ENCODE results near the gene CLCA2. TPM values are rescaled to one million over a fixed set of nuclear protein-coding genes. Genes with fewer than 3 reads are reported as not detected.

The CLCA2 gene
- total and polyA plus RNA-seq, 4 experiments from 2014 or later = not detected

DNA sequence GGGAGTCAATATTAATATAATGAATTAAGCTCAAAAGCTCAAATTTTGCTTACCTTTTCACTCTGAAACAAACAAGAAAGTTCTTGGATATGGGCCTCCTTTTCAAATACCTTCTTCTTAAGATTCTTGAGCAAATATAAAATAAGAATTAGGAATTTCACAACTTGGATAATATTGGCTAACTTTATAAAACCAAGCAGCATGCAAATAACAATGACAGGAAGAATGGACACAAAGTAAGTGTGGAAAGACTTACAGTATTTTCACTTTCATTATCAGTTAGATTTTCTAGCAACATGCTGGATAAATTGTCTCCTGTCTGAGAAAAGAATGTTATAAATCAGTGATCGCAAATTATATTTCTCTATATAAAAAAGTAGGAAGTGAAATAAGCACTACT, 41.1 kb upstream of the CLCA2 start:
- ChIA-PET POLR2A (ENCODE audit: partially characterized antibody) (interaction anchor here (1.2 to 6.5 kb wide), 3 partner anchors 10 to 322 kb away, joined by 4 to 54 read pairs (median 6); partner anchors contain the start of genes ODF2L and SH3GLB1), CTCF (ENCODE audit: partially characterized antibody) (interaction anchor here (0.6 to 7.2 kb wide), 7 partner anchors 8 to 359 kb away, joined by 3 to 117 read pairs (median 4); partner anchors contain the start of gene SH3GLB1)
- H3K9me3 Mint-ChIP-seq = peaks cover 0 to 2% (median 0%) of the 10 kb centered on the region in 8 donors
- Histone ChIP-seq H3K4me1 (ENCODE audit: insufficient read depth, low read length) (peaks cover 27% of the 10 kb centered on the region), H3K36me3 (ENCODE audit: insufficient read depth, low read length) (no peaks in the 10 kb centered on the region), H3K27me3 (ENCODE audit: insufficient read depth, low read length) (no peaks in the 10 kb centered on the region), H3K27ac (ENCODE audit: low read depth, low read length) (peak overlapping the region; percentile 18), H3K9me3 (ENCODE audit: control insufficient read depth in 1 of 2, low read length in 2 of 2) (no peaks in the 10 kb centered on the region), H3K4me3 (ENCODE audit: low read length in 2 of 2) (no peak overlapping the region)
- H3K27ac Mint-ChIP-seq = peak overlapping the region in 5 of 7 donors; percentile 18 to 77 (median 59)
- intact Hi-C loops (cut with micrococcal nuclease) = loop anchor here (5.0 kb wide), 1 partner anchor 699 kb away; no protein-coding TSS in a partner anchor
- H3K4me3 Mint-ChIP-seq = peak overlapping the region in 7 of 8 donors; percentile 62 to 87 (median 69)
- peaks cover 13 to 17% of the 10 kb centered on the region in 2 donors for H3K36me3 Mint-ChIP-seq
- peaks cover 8 to 35% (median 13%) of the 10 kb centered on the region in 4 donors for H3K4me1 Mint-ChIP-seq
- H3K27me3 Mint-ChIP-seq = no peaks in the 10 kb centered on the region
- no peak for DNase-seq

DNA sequence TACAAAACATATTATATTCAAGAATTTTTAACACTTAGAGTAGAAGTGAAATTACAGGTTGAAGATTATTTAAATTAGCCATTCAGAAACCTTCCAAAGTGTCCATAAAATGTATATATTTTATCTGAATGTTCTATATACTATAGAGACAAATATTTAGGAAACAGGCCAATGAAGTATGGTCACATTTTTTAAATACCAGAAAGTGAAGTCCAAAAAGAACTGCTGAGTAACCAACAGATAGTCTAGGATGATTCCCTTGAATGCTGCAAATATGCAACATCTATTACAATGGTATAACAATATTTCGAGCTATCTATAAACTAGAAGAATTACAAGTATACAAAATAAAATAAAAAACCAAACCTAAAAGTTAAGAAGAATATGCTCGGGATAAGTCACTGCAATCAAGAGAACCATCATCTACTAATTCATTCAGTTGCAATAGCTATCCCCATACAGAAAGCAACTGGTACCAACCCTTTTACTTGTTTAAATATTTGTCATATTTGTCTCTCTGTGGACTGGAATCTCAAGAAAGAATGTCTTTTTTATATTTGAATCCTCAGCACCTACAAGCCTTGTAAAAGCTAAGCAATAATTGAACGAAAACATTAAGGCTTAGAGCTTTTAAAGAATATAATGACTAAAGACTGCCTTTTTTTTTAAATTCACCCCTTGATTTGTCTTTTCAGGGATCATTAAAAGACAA, 35.9 kb upstream of the CLCA2 start:
- no peaks in the 10 kb centered on the region for H3K27me3 ChIP-seq (ENCODE audit: insufficient read depth, low read length)
- no peak for DNase-seq
- no peaks in the 10 kb centered on the region for H3K36me3 ChIP-seq (ENCODE audit: insufficient read depth, low read length)
- CTCF ChIA-PET (ENCODE audit: partially characterized antibody) = interaction anchor here (1.4 to 7.2 kb wide), 4 partner anchors 86 to 316 kb away, joined by 4 to 117 read pairs (median 6); partner anchors contain the start of gene SH3GLB1
- H3K4me1 ChIP-seq (ENCODE audit: insufficient read depth, low read length) = peaks cover 63% of the 10 kb centered on the region
- Mint-ChIP-seq H3K4me1 (peaks cover 39 to 63% (median 40%) of the 10 kb centered on the region in 4 donors), H3K9me3 (no peaks in the 10 kb centered on the region), H3K4me3 (peak overlapping the region in 3 of 8 donors; percentile 20 to 22 (median 21)), H3K27ac (peak overlapping the region in 5 of 7 donors; percentile 8 to 93 (median 72)), H3K27me3 (no peaks in the 10 kb centered on the region), H3K36me3 (peaks cover 4 to 11% of the 10 kb centered on the region in 2 donors)
- POLR2A ChIA-PET (ENCODE audit: partially characterized antibody) = interaction anchor here (1.0 to 6.5 kb wide), 3 partner anchors 8 to 316 kb away, joined by 3 to 54 read pairs (median 4); partner anchors contain the start of genes ODF2L and SH3GLB1
- H3K27ac ChIP-seq (ENCODE audit: low read depth, low read length) = peak overlapping the region; percentile 39
- intact Hi-C loops (cut with micrococcal nuclease) = loop anchor here (1.0 kb wide), 1 partner anchor 8 kb away; the partner anchor contains the start of gene ODF2L
- no peak overlapping the region for H3K4me3 ChIP-seq (ENCODE audit: low read length in 2 of 2)
- no peaks in the 10 kb centered on the region for H3K9me3 ChIP-seq (ENCODE audit: control insufficient read depth in 1 of 2, low read length in 2 of 2)

DNA sequence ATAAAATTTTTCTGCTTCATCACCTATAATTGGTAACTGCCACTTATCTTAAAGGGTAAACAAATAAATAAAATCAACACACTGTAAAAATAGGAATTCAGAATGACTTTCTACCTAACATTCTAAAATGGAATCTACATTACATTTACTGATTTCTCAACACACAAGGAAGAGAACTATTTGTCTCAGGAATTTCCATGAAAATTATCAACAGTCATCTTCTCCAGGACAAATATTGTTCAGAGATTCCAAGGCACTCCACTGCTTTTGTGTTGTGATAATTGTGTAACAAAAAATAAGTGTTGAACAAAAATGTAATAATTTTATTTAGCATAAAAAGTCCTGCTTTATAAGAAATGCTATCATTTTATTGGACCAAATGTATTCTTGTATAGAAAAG, 35.2 kb upstream of the CLCA2 start:
- Mint-ChIP-seq H3K9me3 (no peaks in the 10 kb centered on the region), H3K4me1 (peaks cover 44 to 63% (median 47%) of the 10 kb centered on the region in 4 donors), H3K36me3 (peaks cover 4 to 11% of the 10 kb centered on the region in 2 donors), H3K27ac (peak overlapping the region; percentile 82 to 98 (median 93)), H3K27me3 (no peaks in the 10 kb centered on the region), H3K4me3 (peak overlapping the region in 5 of 8 donors; percentile 72 to 88 (median 87))
- no peaks in the 10 kb centered on the region for H3K9me3 ChIP-seq (ENCODE audit: control insufficient read depth in 1 of 2, low read length in 2 of 2)
- H3K4me3 ChIP-seq (ENCODE audit: low read length in 2 of 2) = peak overlapping the region in 1 of 2 donors; percentile 12
- ChIA-PET CTCF (ENCODE audit: partially characterized antibody) (interaction anchor here (1.0 to 7.2 kb wide), 4 partner anchors 85 to 315 kb away, joined by 3 to 117 read pairs (median 6); partner anchors contain the start of gene SH3GLB1), POLR2A (ENCODE audit: partially characterized antibody) (interaction anchor here (2.5 to 6.5 kb wide), 2 partner anchors 7 to 316 kb away, joined by 18 to 54 read pairs; partner anchors contain the start of genes ODF2L and SH3GLB1)
- H3K36me3 ChIP-seq (ENCODE audit: insufficient read depth, low read length) = no peaks in the 10 kb centered on the region
- DNase-seq = no peak
- intact Hi-C loops (cut with micrococcal nuclease) = loop anchor here (1.0 kb wide), 2 partner anchors 8 kb away; partner anchors contain the start of gene ODF2L
- peaks cover 63% of the 10 kb centered on the region for H3K4me1 ChIP-seq (ENCODE audit: insufficient read depth, low read length)
- H3K27ac ChIP-seq (ENCODE audit: low read depth, low read length) = peak overlapping the region; percentile 39
- H3K27me3 ChIP-seq (ENCODE audit: insufficient read depth, low read length) = no peaks in the 10 kb centered on the region

DNA sequence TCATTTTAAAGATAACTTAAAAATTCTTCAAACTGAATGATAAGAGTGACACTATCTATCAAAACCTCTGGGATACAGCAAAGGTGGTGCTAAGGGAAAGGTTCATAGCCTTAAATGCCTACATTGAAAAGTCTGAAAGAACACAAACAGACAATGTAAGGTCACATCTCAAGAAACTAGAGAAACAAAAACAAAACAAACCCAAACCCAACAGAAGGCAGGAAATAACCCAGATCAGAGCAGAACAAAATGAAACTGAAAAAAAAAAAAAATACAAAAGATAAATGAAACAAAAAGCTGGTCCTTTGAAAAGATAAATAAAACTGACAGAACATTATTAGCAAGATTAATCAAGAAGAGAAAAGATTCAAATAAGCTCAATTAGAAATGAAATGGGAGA, 34.7 kb upstream of the CLCA2 start:
- peaks cover 4 to 11% of the 10 kb centered on the region in 2 donors for H3K36me3 Mint-ChIP-seq
- CTCF ChIA-PET (ENCODE audit: partially characterized antibody) = interaction anchor here (0.8 to 2.8 kb wide), 6 partner anchors 10 to 315 kb away, joined by 3 to 32 read pairs (median 10); partner anchors contain the start of gene SH3GLB1
- H3K4me1 ChIP-seq (ENCODE audit: insufficient read depth, low read length) = peaks cover 67% of the 10 kb centered on the region

DNA sequence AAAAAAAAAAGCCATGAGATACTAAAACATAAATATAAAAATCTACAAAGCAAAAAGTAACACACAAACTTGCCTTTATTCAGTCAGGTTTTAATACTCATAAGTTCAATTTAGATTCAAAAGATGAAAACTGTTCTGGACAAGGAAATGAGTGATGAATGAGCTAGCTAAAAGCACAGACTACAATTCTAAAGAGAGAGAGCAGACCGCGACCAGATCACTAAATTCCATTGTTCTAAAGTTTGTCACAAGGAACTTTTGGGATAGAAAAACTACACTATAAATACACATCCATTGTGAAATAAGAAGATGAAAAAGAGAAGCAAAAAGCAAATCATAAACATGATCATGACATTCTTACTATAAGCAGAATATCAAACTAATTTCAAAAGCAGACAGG, 29.6 kb upstream of the CLCA2 start:
- intact Hi-C loops (cut with micrococcal nuclease) = loop anchor here (10.0 kb wide), 1 partner anchor 1710 kb away; no protein-coding TSS in a partner anchor
- Mint-ChIP-seq H3K4me3 (peak overlapping the region; percentile 63 to 99 (median 98)), H3K36me3 (peaks cover 4 to 17% of the 10 kb centered on the region in 2 donors), H3K4me1 (peaks cover 56 to 83% (median 65%) of the 10 kb centered on the region in 4 donors), H3K9me3 (no peaks in the 10 kb centered on the region), H3K27me3 (no peaks in the 10 kb centered on the region), H3K27ac (peak overlapping the region; percentile 36 to 100 (median 81))
- Histone ChIP-seq H3K27me3 (ENCODE audit: insufficient read depth, low read length) (no peaks in the 10 kb centered on the region), H3K36me3 (ENCODE audit: insufficient read depth, low read length) (no peaks in the 10 kb centered on the region), H3K4me3 (ENCODE audit: low read length in 2 of 2) (no peak overlapping the region), H3K9me3 (ENCODE audit: control insufficient read depth in 1 of 2, low read length in 2 of 2) (no peaks in the 10 kb centered on the region), H3K4me1 (ENCODE audit: insufficient read depth, low read length) (peaks cover 71% of the 10 kb centered on the region), H3K27ac (ENCODE audit: low read depth, low read length) (no peak overlapping the region)
- ChIA-PET CTCF (ENCODE audit: partially characterized antibody) (interaction anchor here (0.6 to 1.8 kb wide), 6 partner anchors 10 to 1493 kb away, joined by 3 to 7 read pairs (median 4); partner anchors contain the start of gene SH3GLB1), POLR2A (ENCODE audit: partially characterized antibody) (interaction anchor here (3.6 to 4.0 kb wide), 2 partner anchors 9 to 310 kb away, joined by 54 read pairs; partner anchors contain the start of gene SH3GLB1)
- DNase-seq = peak in 1 of 5 donors; percentile 1

More for the DNA sequence above, 34.7 kb upstream of the CLCA2 start:
- intact Hi-C loops (cut with micrococcal nuclease) = loop anchor here (1.0 kb wide), 1 partner anchor 9 kb away; no protein-coding TSS in a partner anchor
- no peaks in the 10 kb centered on the region for H3K9me3 ChIP-seq (ENCODE audit: control insufficient read depth in 1 of 2, low read length in 2 of 2)
- peak overlapping the region; percentile 9 to 12 for H3K4me3 ChIP-seq (ENCODE audit: low read length in 2 of 2)
- peak overlapping the region; percentile 39 for H3K27ac ChIP-seq (ENCODE audit: low read depth, low read length)
- no peaks in the 10 kb centered on the region for H3K36me3 ChIP-seq (ENCODE audit: insufficient read depth, low read length)
- Mint-ChIP-seq H3K4me1 (peaks cover 45 to 68% (median 50%) of the 10 kb centered on the region in 4 donors), H3K27me3 (no peaks in the 10 kb centered on the region), H3K27ac (peak overlapping the region; percentile 82 to 98 (median 93)), H3K9me3 (no peaks in the 10 kb centered on the region), H3K4me3 (peak overlapping the region; percentile 59 to 88 (median 83))
- DNase-seq = peak in 4 of 5 donors; percentile 51 to 66 (median 55)
- H3K27me3 ChIP-seq (ENCODE audit: insufficient read depth, low read length) = no peaks in the 10 kb centered on the region
- POLR2A ChIA-PET (ENCODE audit: partially characterized antibody) = interaction anchor here (0.8 to 2.5 kb wide), 3 partner anchors 316 to 526 kb away, joined by 3 to 18 read pairs (median 10); partner anchors contain the start of genes HS2ST1, SELENOF and SH3GLB1

DNA sequence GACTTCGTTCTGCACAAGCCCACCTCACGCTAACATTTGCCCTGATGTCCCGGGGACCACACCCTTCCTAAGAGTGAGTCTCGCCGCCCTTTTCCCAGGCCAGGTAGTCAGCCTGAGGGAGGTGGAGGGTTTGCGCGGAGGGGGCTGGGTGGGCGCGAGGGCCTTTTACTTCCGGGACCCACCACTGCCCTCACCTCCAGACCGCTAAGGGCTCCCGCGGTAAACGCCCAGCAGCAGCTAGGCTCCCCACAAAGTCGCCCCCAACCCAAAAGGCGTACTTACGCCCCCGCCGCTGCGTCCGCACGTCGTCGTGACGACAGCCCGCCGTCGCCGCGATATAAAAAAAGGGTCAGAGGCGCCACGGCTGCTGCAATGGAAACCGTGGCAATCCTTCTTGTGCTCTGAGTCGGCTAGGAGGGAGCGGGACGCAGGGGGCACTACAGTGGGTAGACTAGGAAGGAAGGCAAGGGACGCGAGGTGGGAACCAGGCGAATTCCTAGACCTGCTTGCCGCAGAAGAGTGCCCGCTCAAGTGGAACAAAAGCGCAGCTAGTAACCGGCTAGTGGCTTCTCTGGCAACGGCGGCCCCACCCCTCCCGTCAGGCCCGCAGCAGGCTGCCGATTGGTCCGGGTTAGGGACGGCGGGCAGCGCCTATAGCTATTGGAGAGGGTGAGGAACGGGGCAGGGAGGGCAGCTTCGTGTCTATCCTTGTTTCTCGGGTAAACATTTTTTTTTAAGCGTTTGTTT, 28.0 kb upstream of the CLCA2 start, which contains the start of gene ODF2L:
ODF2L (minus strand) TSS at position 573 of the 747 bp plus-strand sequence. CDS start 9,296 bp downstream, outside the sequence.
- Histone ChIP-seq H3K4me1 (ENCODE audit: insufficient read depth, low read length) (peaks cover 56% of the 10 kb centered on the region), H3K27me3 (ENCODE audit: insufficient read depth, low read length) (no peaks in the 10 kb centered on the region), H3K27ac (ENCODE audit: low read depth, low read length) (peak within 1 kb of the TSS; percentile 92), H3K9me3 (ENCODE audit: control insufficient read depth in 1 of 2, low read length in 2 of 2) (no peaks in the 10 kb centered on the region), H3K4me3 (ENCODE audit: low read length in 2 of 2) (peak within 1 kb of the TSS; percentile 77 to 87), H3K36me3 (ENCODE audit: insufficient read depth, low read length) (no peaks in the 10 kb centered on the region)
- peaks cover 4 to 12% of the 10 kb centered on the region in 2 donors for H3K36me3 Mint-ChIP-seq
- peak within 1 kb of the TSS; percentile 94 to 99 (median 98) for H3K4me3 Mint-ChIP-seq
- no peaks in the 10 kb centered on the region for H3K27me3 Mint-ChIP-seq
- H3K4me1 Mint-ChIP-seq = peaks cover 43 to 68% (median 51%) of the 10 kb centered on the region in 4 donors
- DNase-seq = peak; percentile 90 to 94 (median 92)
- no peaks in the 10 kb centered on the region for H3K9me3 Mint-ChIP-seq
- intact Hi-C loops (cut with micrococcal nuclease) = loop anchor here (1.0 to 10.0 kb wide), 9 partner anchors 8 to 1711 kb away; partner anchors contain the start of genes BCL10, HS2ST1, SELENOF and SH3GLB1
- peak within 1 kb of the TSS; percentile 97 to 100 (median 99) for H3K27ac Mint-ChIP-seq
- ChIA-PET CTCF (ENCODE audit: partially characterized antibody) (interaction anchor here (0.8 to 1.6 kb wide), 8 partner anchors 10 to 348 kb away, joined by 3 to 15 read pairs (median 6); partner anchors contain the start of gene SH3GLB1), POLR2A (ENCODE audit: partially characterized antibody) (interaction anchor here (0.6 to 4.0 kb wide), 13 partner anchors 10 to 1136 kb away, joined by 3 to 54 read pairs (median 3); partner anchors contain the start of genes C1orf52, HS2ST1, SELENOF and SH3GLB1)

Measured in CD4-positive, alpha-beta memory T cell (primary cell).